ENCODE measurements around the gene PRSS36. TPM values are rescaled to one million over a fixed set of nuclear protein-coding genes. Genes with fewer than 3 reads are reported as not detected.

The PRSS36 gene
- total RNA-seq, 1 experiment from 2014 or later: not detected

DNA sequence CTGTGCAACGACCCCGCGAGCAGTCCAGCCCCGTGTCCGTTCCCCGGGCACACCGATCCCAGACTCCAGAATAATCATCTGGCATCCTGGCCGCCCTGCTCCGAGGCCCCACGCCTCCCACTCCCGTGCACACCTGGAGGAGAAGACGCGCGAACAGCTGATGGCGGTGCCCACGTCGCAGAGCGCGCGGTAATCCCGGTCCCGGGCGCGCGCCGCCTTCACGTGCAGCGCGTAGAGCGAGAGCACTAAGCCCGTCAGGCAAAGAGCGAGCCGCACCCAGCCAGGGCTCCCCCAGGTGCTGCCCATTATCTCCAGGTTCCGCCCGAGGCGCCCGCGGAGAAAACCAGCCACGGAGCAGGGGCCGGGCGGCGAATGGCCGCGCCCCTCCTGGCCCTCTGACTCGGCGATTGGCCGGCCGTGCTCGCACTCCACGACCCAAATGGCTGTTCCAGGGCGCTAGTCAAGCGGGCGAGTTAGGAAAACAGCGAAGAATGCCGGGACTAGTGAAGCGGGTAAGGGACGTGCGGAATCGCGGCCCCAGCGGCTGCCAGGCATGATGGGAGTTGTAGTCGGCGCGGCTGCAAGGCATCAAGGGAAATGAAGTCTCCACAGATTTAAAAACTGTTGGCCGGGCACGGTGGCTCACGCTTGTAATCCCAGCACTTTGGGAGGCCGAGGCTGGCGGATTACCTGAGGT is 55.3 kb downstream of the PRSS36 start, which contains the start of gene VKORC1:
Gene VKORC1 (minus strand): TSS at position 374 of the 697 bp plus-strand sequence. CDS start 68 bp downstream, at position 306.
- H4K20me1 ChIP-seq (ENCODE audit: insufficient read depth, low read depth, low read length): 0 out of 2 replicates have a peak, but pooled peaks cover 4% of the 10 kb centered on the region
- H3K4me2 ChIP-seq (ENCODE audit: low read depth, low read length, poor library complexity, severe bottlenecking): peak within 1 kb of the TSS; percentile 89
- DNase-seq: peak; percentile 97
- H3K4me3 ChIP-seq (ENCODE audit: low read length): peak within 1 kb of the TSS; percentile 97
- H3K9me2 ChIP-seq (replicated peaks; ENCODE audit: insufficient read depth, low read length): no peaks in the 10 kb centered on the region
- H3K36me3 ChIP-seq (ENCODE audit: insufficient read depth, low read length): 0 out of 2 replicates have a peak, but pooled peaks cover 4% of the 10 kb centered on the region
- H3K79me2 ChIP-seq (ENCODE audit: low read length): peaks cover 31% of the 10 kb centered on the region
- peak within 1 kb of the TSS; percentile 92 for H3K9ac ChIP-seq (ENCODE audit: low read length)
- H3K9me3 ChIP-seq (ENCODE audit: low read length): no peaks in the 10 kb centered on the region
- peak within 1 kb of the TSS; percentile 77 for H2AFZ ChIP-seq (ENCODE audit: low read length)
- peak within 1 kb of the TSS; percentile 69 for H3K27ac ChIP-seq (ENCODE audit: low read length)
- no peaks in the 10 kb centered on the region for H3K27me3 ChIP-seq (ENCODE audit: low read length)
- peaks cover 18% of the 10 kb centered on the region for H3K4me1 ChIP-seq (ENCODE audit: low read length)

DNA sequence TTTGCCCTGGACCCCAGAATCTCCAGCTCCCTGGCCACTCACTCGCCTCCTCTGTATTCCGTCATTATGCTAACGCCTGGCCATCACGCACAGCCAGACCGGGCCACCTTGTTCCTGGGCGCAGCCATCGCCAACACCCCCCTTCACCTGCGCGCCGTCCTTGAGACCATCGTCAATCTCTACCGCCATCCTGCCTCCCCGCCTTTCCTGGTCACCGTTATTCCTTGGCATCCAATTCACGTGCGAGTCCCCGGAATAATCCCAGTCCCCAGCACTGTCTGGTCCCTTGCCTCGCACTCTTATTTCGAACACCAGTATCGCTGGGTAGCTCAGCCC is 55.8 kb downstream of the PRSS36 start:
- 0 out of 2 replicates have a peak, but pooled peaks cover 4% of the 10 kb centered on the region for H3K36me3 ChIP-seq (ENCODE audit: insufficient read depth, low read length)
- peak overlapping the region; percentile 69 for H3K27ac ChIP-seq (ENCODE audit: low read length)
- peaks cover 31% of the 10 kb centered on the region for H3K79me2 ChIP-seq (ENCODE audit: low read length)
- peak; percentile 61 for DNase-seq
- H4K20me1 ChIP-seq (ENCODE audit: insufficient read depth, low read depth, low read length): 0 out of 2 replicates have a peak, but pooled peaks cover 4% of the 10 kb centered on the region
- peak overlapping the region; percentile 97 for H3K4me3 ChIP-seq (ENCODE audit: low read length)
- peak overlapping the region; percentile 58; the same call in 1 of the 2 replicates for H2AFZ ChIP-seq (ENCODE audit: low read length)
- H3K9me3 ChIP-seq (ENCODE audit: low read length): no peaks in the 10 kb centered on the region
- peaks cover 18% of the 10 kb centered on the region for H3K4me1 ChIP-seq (ENCODE audit: low read length)
- peak overlapping the region; percentile 92 for H3K9ac ChIP-seq (ENCODE audit: low read length)
- no peaks in the 10 kb centered on the region for H3K27me3 ChIP-seq (ENCODE audit: low read length)
- peak overlapping the region; percentile 89 for H3K4me2 ChIP-seq (ENCODE audit: low read depth, low read length, poor library complexity, severe bottlenecking)
- no peaks in the 10 kb centered on the region for H3K9me2 ChIP-seq (replicated peaks; ENCODE audit: insufficient read depth, low read length)

DNA sequence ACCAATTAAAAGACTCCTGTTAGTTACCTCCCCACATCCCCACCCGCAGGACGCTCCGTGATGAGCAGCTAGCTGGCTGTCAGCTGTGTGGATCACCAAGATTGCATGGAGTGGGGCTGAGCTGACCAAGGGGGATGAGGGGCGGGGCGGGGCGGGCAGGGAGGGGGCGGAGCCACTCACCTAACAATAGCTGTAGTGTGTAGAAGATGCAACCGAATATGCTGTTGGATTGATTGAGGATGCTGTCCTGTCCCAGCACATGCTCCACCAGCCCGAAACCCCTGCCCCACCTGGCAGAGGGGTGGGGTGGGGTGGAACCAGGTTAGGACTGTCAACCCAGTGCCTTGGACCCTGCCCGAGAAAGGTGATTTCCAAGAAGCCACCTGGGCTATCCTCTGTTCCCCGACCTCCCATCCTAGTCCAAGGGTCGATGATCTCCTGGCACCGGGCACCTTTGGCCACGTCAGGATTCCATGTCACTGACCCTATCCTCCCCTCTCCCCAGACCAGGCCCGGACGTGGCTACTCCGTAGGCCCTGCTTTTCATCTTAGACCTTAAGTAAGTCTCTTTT is 56.6 kb downstream of the PRSS36 start:
- H3K9ac ChIP-seq (ENCODE audit: low read length): peak overlapping the region; percentile 92
- no peaks in the 10 kb centered on the region for H3K9me2 ChIP-seq (replicated peaks; ENCODE audit: insufficient read depth, low read length)
- DNase-seq: peak; percentile 68
- H2AFZ ChIP-seq (ENCODE audit: low read length): no peak overlapping the region
- H3K4me2 ChIP-seq (ENCODE audit: low read depth, low read length, poor library complexity, severe bottlenecking): peak overlapping the region; percentile 89
- peak overlapping the region; percentile 97 for H3K4me3 ChIP-seq (ENCODE audit: low read length)
- H3K79me2 ChIP-seq (ENCODE audit: low read length): peaks cover 31% of the 10 kb centered on the region
- no peak overlapping the region; the same call in 1 of the 2 replicates for H3K27ac ChIP-seq (ENCODE audit: low read length)
- 0 out of 2 replicates have a peak, but pooled peaks cover 4% of the 10 kb centered on the region for H3K36me3 ChIP-seq (ENCODE audit: insufficient read depth, low read length)
- H3K27me3 ChIP-seq (ENCODE audit: low read length): no peaks in the 10 kb centered on the region
- 0 out of 2 replicates have a peak, but pooled peaks cover 4% of the 10 kb centered on the region for H4K20me1 ChIP-seq (ENCODE audit: insufficient read depth, low read depth, low read length)
- H3K4me1 ChIP-seq (ENCODE audit: low read length): peaks cover 18% of the 10 kb centered on the region
- no peaks in the 10 kb centered on the region for H3K9me3 ChIP-seq (ENCODE audit: low read length)

DNA sequence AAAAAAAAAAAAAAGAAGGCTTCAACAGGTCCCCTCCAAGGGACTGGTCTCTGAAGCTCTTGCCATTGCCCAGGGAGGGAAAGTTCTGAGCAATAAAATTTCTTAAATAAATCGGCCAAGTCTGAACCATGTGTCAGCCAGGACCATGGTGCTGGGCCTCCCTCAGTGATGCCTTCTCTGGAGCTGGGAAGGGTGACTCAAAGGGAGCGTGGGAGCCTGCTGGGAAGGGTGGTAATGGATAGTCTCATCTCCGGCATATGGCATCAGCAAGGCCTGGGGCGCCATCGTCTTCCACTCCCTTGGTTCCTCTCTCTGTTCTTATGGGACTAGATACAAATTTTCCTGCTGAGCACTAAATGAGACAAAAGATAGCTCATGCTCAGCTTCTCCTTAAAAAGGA is 57.5 kb downstream of the PRSS36 start:
- H3K4me2 ChIP-seq (ENCODE audit: low read depth, low read length, poor library complexity, severe bottlenecking): peak overlapping the region; percentile 89
- no peak overlapping the region for H3K27ac ChIP-seq (ENCODE audit: low read length)
- H3K9me3 ChIP-seq (ENCODE audit: low read length): no peaks in the 10 kb centered on the region
- H3K4me3 ChIP-seq (ENCODE audit: low read length): no peak overlapping the region
- H2AFZ ChIP-seq (ENCODE audit: low read length): no peak overlapping the region
- peaks cover 18% of the 10 kb centered on the region for H3K4me1 ChIP-seq (ENCODE audit: low read length)
- no peaks in the 10 kb centered on the region for H3K27me3 ChIP-seq (ENCODE audit: low read length)
- no peak overlapping the region for H3K9ac ChIP-seq (ENCODE audit: low read length)
- peaks cover 31% of the 10 kb centered on the region for H3K79me2 ChIP-seq (ENCODE audit: low read length)
- 0 out of 2 replicates have a peak, but pooled peaks cover 4% of the 10 kb centered on the region for H3K36me3 ChIP-seq (ENCODE audit: insufficient read depth, low read length)
- peak; percentile 32 for DNase-seq
- H3K9me2 ChIP-seq (replicated peaks; ENCODE audit: insufficient read depth, low read length): no peaks in the 10 kb centered on the region
- H4K20me1 ChIP-seq (ENCODE audit: insufficient read depth, low read depth, low read length): 0 out of 2 replicates have a peak, but pooled peaks cover 4% of the 10 kb centered on the region

DNA sequence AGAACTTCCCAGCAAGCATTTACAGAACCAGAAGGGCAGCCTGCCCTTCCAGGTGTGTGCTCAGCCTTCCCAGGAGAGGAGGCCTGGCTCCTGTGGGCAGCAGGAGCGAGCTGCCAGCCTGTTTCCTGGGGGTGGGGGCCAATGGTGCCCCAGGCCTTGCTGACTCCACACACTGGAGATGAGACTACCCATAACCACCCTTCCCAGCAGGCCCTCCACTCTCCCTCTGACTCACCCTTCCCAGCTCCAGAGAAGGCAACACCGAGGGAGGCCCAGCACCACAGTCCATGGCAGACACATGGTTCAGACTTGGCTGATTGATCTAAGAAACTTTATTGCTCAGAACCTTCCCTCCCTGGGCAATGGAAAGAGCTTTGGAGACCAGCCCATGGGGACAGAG is 59.3 kb downstream of the PRSS36 start:
- H3K27me3 ChIP-seq (ENCODE audit: low read length): no peaks in the 10 kb centered on the region
- peak; percentile 29 for DNase-seq
- H4K20me1 ChIP-seq (ENCODE audit: insufficient read depth, low read depth, low read length): peaks cover 4% of the 10 kb centered on the region; the same call in 1 of the 2 replicates
- no peak overlapping the region for H3K27ac ChIP-seq (ENCODE audit: low read length)
- no peak overlapping the region for H2AFZ ChIP-seq (ENCODE audit: low read length)
- no peak overlapping the region for H3K4me2 ChIP-seq (ENCODE audit: low read depth, low read length, poor library complexity, severe bottlenecking)
- H3K79me2 ChIP-seq (ENCODE audit: low read length): peaks cover 31% of the 10 kb centered on the region
- no peaks in the 10 kb centered on the region for H3K9me2 ChIP-seq (replicated peaks; ENCODE audit: insufficient read depth, low read length)
- 0 out of 2 replicates have a peak, but pooled peaks cover 4% of the 10 kb centered on the region for H3K36me3 ChIP-seq (ENCODE audit: insufficient read depth, low read length)
- no peak overlapping the region for H3K4me3 ChIP-seq (ENCODE audit: low read length)
- peaks cover 22% of the 10 kb centered on the region for H3K4me1 ChIP-seq (ENCODE audit: low read length)
- no peak overlapping the region for H3K9ac ChIP-seq (ENCODE audit: low read length)
- no peaks in the 10 kb centered on the region for H3K9me3 ChIP-seq (ENCODE audit: low read length)

DNA sequence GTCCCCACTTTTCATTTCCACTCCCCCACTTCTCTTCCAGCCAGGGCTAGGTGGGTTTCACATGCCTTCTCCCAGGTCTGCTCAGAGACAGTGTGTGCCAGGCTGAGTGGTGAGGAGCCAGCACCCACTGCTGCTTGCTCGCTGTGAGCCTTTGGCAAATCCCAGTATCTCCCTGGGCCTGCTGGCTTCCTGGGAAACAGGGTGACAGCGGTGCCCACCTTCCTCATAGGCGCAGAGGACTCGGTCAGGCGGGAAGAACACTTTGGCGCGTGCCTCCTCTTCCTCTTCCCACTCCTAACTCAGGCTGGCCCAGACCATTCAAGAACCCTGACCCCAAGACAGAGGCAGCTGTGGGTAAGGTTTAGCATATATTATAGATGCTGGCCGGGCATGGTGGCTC is 60.7 kb downstream of the PRSS36 start:
- H3K36me3 ChIP-seq (ENCODE audit: insufficient read depth, low read length): 0 out of 2 replicates have a peak, but pooled peaks cover 4% of the 10 kb centered on the region

More for the DNA sequence above, 60.7 kb downstream of the PRSS36 start:
- H2AFZ ChIP-seq (ENCODE audit: low read length): no peak overlapping the region
- peaks cover 22% of the 10 kb centered on the region for H3K4me1 ChIP-seq (ENCODE audit: low read length)
- no peak overlapping the region for H3K4me3 ChIP-seq (ENCODE audit: low read length)
- H3K79me2 ChIP-seq (ENCODE audit: low read length): peaks cover 26% of the 10 kb centered on the region
- H3K27me3 ChIP-seq (ENCODE audit: low read length): no peaks in the 10 kb centered on the region
- no peaks in the 10 kb centered on the region for H3K9me3 ChIP-seq (ENCODE audit: low read length)
- DNase-seq: no peak
- H3K9ac ChIP-seq (ENCODE audit: low read length): no peak overlapping the region
- H3K9me2 ChIP-seq (replicated peaks; ENCODE audit: insufficient read depth, low read length): no peaks in the 10 kb centered on the region
- no peak overlapping the region for H3K27ac ChIP-seq (ENCODE audit: low read length)
- H4K20me1 ChIP-seq (ENCODE audit: insufficient read depth, low read depth, low read length): peaks cover 4% of the 10 kb centered on the region; the same call in 1 of the 2 replicates
- H3K4me2 ChIP-seq (ENCODE audit: low read depth, low read length, poor library complexity, severe bottlenecking): no peak overlapping the region

Small RNA genes lying within 50 kb of the gene (small RNA-seq; reads per million reads assigned to genes)
- gene AC009088.4: not detected
- not detected for gene NDUFA3P6

Other genes starting within 250 kb of the PRSS36 start
- gene FBXL19, start 226.5 kb downstream of the PRSS36 start, total RNA-seq (2014; rRNA removed; shearing (Covaris generic); ENCODE audit: low replicate concordance): 24.5 and 59.5 TPM in 2 replicates
- gene ORAI3, start 201.0 kb downstream of the PRSS36 start, total RNA-seq (2014; rRNA removed; shearing (Covaris generic); ENCODE audit: low replicate concordance): 34.0 and 60.7 TPM in 2 replicates
- gene SETD1A, start 192.3 kb downstream of the PRSS36 start, total RNA-seq (2014; rRNA removed; shearing (Covaris generic); ENCODE audit: low replicate concordance): 3.8 and 4.3 TPM in 2 replicates
- 0.65 and 2.7 TPM in 2 replicates for gene HSD3B7, start 164.9 kb downstream of the PRSS36 start, total RNA-seq (2014; rRNA removed; shearing (Covaris generic); ENCODE audit: low replicate concordance)
- 0.07 and 0.11 TPM in 2 replicates for gene STX1B, start 139.4 kb downstream of the PRSS36 start, total RNA-seq (2014; rRNA removed; shearing (Covaris generic); ENCODE audit: low replicate concordance)
- gene STX4, start 116.5 kb downstream of the PRSS36 start, total RNA-seq (2014; rRNA removed; shearing (Covaris generic); ENCODE audit: low replicate concordance): 16.6 and 16.7 TPM in 2 replicates
- 6.0 and 7.7 TPM in 2 replicates for gene ZNF668, start 75.8 kb downstream of the PRSS36 start, total RNA-seq (2014; rRNA removed; shearing (Covaris generic); ENCODE audit: low replicate concordance)
- 22.0 and 23.3 TPM in 2 replicates for gene ZNF646, start 75.6 kb downstream of the PRSS36 start, total RNA-seq (2014; rRNA removed; shearing (Covaris generic); ENCODE audit: low replicate concordance)
- 3.2 and 4.0 TPM in 2 replicates for gene PRSS53, start 61.1 kb downstream of the PRSS36 start, total RNA-seq (2014; rRNA removed; shearing (Covaris generic); ENCODE audit: low replicate concordance)
- gene VKORC1, start 55.3 kb downstream of the PRSS36 start, total RNA-seq (2014; rRNA removed; shearing (Covaris generic); ENCODE audit: low replicate concordance): 70.2 and 93.9 TPM in 2 replicates
- 28.4 and 37.5 TPM in 2 replicates for gene BCKDK, start 41.7 kb downstream of the PRSS36 start, total RNA-seq (2014; rRNA removed; shearing (Covaris generic); ENCODE audit: low replicate concordance)
- 37.2 and 42.7 TPM in 2 replicates for gene KAT8, start 32.4 kb downstream of the PRSS36 start, total RNA-seq (2014; rRNA removed; shearing (Covaris generic); ENCODE audit: low replicate concordance)
- gene PRSS8, start 14.3 kb downstream of the PRSS36 start, total RNA-seq (2014; rRNA removed; shearing (Covaris generic); ENCODE audit: low replicate concordance): not detected in 2 replicates
- gene FUS, start 30.1 kb upstream of the PRSS36 start, total RNA-seq (2014; rRNA removed; shearing (Covaris generic); ENCODE audit: low replicate concordance): 51.4 and 61.7 TPM in 2 replicates
- gene PYCARD, start 52.7 kb upstream of the PRSS36 start, total RNA-seq (2014; rRNA removed; shearing (Covaris generic); ENCODE audit: low replicate concordance): 78.0 and 206 TPM in 2 replicates
- gene TRIM72, start 64.1 kb upstream of the PRSS36 start, total RNA-seq (2014; rRNA removed; shearing (Covaris generic); ENCODE audit: low replicate concordance): not detected in 2 replicates
- gene PYDC1, start 67.1 kb upstream of the PRSS36 start, total RNA-seq (2014; rRNA removed; shearing (Covaris generic); ENCODE audit: low replicate concordance): not detected in 2 replicates
- gene ITGAM, start 109.9 kb upstream of the PRSS36 start, total RNA-seq (2014; rRNA removed; shearing (Covaris generic); ENCODE audit: low replicate concordance): not detected in 2 replicates
- 0.52 TPM in 1 of 2 replicates, not detected in the other for gene ITGAX, start 205.1 kb upstream of the PRSS36 start, total RNA-seq (2014; rRNA removed; shearing (Covaris generic); ENCODE audit: low replicate concordance)
- gene ITGAD, start 243.3 kb upstream of the PRSS36 start, total RNA-seq (2014; rRNA removed; shearing (Covaris generic); ENCODE audit: low replicate concordance): not detected in 2 replicates